Loucy (cell line): ENCODE measurements around the gene SCAF8.

Experiments
- H2AFZ ChIP-seq: fragments of 200-600 bp; sonication (generic); 2 replicates; pipeline ENCODE4 v1.6.0; 2016; ENCODE audit warnings: antibody characterized with exemption, mild to moderate bottlenecking, low read length, moderate library complexity
- H3F3A ChIP-seq: fragments of 200-600 bp; 2 replicates; pipeline ENCODE4 v1.6.0; 2016; ENCODE audit warnings: antibody characterized with exemption, low read depth, mild to moderate bottlenecking
- H3K27me3 ChIP-seq: fragments of 200-600 bp; sonication (generic); 2 replicates; pipeline ENCODE4 v1.6.1; 2014; ENCODE audit warnings: low read length, mild to moderate bottlenecking; ENCODE audit not compliant: insufficient read depth, poor library complexity, severe bottlenecking
- H3K36me3 ChIP-seq: fragments of 200-600 bp; sonication (generic); 2 replicates; pipeline ENCODE4 v1.6.1; 2016; ENCODE audit warnings: low read length; ENCODE audit not compliant: insufficient read depth
- H3K4me1 ChIP-seq: fragments of 200-600 bp; sonication (generic); 2 replicates; pipeline ENCODE4 v1.5.1; 2014; ENCODE audit warnings: low read length, mild to moderate bottlenecking; ENCODE audit not compliant: insufficient read depth, poor library complexity, severe bottlenecking
- H3K4me2 ChIP-seq: fragments of 200-600 bp; sonication (generic); 2 replicates; pipeline ENCODE4 v1.6.0; 2014; ENCODE audit warnings: antibody characterized with exemption, low read length, low read depth, mild to moderate bottlenecking; ENCODE audit not compliant: poor library complexity, severe bottlenecking
- H3K4me3 ChIP-seq: fragments of 200-600 bp; sonication (generic); 2 replicates; pipeline ENCODE4 v1.5.1; 2014; ENCODE audit warnings: low read length, mild to moderate bottlenecking, mixed read lengths; ENCODE audit not compliant: poor library complexity, severe bottlenecking
- H3K79me2 ChIP-seq: fragments of 200-600 bp; sonication (generic); 2 replicates; pipeline ENCODE4 v1.6.1; 2014; ENCODE audit warnings: low read length; ENCODE audit not compliant: insufficient read depth
- H3K9ac ChIP-seq: fragments of 200-600 bp; sonication (generic); 2 replicates; pipeline ENCODE4 v1.6.0; 2014; ENCODE audit warnings: mild to moderate bottlenecking, low read depth, low read length, moderate library complexity; ENCODE audit not compliant: poor library complexity, severe bottlenecking
- H3K9me2 ChIP-seq: fragments of 200-600 bp; sonication (generic); replicated peaks from 2 replicates; pipeline ENCODE4 v1.6.1; 2016; ENCODE audit warnings: low read depth, low read length, mixed read lengths
- H3K9me3 ChIP-seq: fragments of 200-600 bp; sonication (generic); 2 replicates; pipeline ENCODE4 v1.6.1; 2014; ENCODE audit warnings: mild to moderate bottlenecking, antibody characterized with exemption, low read length, low read depth; ENCODE audit not compliant: insufficient read depth
- H4K20me1 ChIP-seq: fragments of 200-600 bp; sonication (generic); 2 replicates; pipeline ENCODE4 v1.6.0; 2014; ENCODE audit warnings: antibody characterized with exemption, low read length, mild to moderate bottlenecking; ENCODE audit not compliant: insufficient read depth, poor library complexity, severe bottlenecking
- EZH2phosphoT487 ChIP-seq: fragments of 200-600 bp; IDR thresholded peaks from 2 replicates; pipeline ENCODE4 v1.6.1; 2018; ENCODE audit warnings: antibody characterized with exemption, mild to moderate bottlenecking, moderate library complexity, borderline replicate concordance
- TF ChIP-seq, protein P1 (sequence below): fragments of 200-600 bp; sonication (generic); conservative IDR thresholded peaks from 2 replicates; pipeline ENCODE4 v1.5.1; 2014; ENCODE audit warnings: mild to moderate bottlenecking, antibody characterized with exemption, low read length

Gene SCAF8

DNA sequence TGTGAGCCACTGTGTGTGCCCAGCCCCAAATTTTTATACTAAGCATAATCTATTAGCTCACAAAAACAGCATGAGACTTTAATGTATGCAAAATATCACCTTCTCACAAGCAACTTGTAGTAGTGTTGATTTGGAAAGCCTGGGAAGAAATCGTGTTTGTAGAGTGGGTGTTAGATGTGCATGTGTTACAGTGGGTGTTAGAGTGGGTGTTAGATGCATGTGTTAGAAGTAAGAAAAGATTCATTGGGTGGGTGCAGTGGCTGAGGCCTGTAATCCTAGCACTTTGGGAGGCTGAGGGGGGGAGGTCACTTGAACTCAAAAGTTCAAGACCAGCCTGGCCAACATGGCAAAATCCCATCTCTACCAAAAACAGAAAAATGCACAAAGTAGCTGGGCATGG is 6.3 kb upstream of the SCAF8 start:
- no peak overlapping the region for H3K4me3 ChIP-seq
- no peaks in the 10 kb centered on the region for H3K36me3 ChIP-seq
- no peak for TF ChIP-seq EZH2phosphoT487
- TF ChIP-seq, protein P1, sequence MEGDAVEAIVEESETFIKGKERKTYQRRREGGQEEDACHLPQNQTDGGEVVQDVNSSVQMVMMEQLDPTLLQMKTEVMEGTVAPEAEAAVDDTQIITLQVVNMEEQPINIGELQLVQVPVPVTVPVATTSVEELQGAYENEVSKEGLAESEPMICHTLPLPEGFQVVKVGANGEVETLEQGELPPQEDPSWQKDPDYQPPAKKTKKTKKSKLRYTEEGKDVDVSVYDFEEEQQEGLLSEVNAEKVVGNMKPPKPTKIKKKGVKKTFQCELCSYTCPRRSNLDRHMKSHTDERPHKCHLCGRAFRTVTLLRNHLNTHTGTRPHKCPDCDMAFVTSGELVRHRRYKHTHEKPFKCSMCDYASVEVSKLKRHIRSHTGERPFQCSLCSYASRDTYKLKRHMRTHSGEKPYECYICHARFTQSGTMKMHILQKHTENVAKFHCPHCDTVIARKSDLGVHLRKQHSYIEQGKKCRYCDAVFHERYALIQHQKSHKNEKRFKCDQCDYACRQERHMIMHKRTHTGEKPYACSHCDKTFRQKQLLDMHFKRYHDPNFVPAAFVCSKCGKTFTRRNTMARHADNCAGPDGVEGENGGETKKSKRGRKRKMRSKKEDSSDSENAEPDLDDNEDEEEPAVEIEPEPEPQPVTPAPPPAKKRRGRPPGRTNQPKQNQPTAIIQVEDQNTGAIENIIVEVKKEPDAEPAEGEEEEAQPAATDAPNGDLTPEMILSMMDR: no peak
- H3K4me1 ChIP-seq: no peaks in the 10 kb centered on the region
- no peaks in the 10 kb centered on the region for H3F3A ChIP-seq
- H2AFZ ChIP-seq: no peak overlapping the region
- no peaks in the 10 kb centered on the region for H3K27me3 ChIP-seq
- H3K9me3 ChIP-seq: no peaks in the 10 kb centered on the region
- H3K9me2 ChIP-seq: no peaks in the 10 kb centered on the region
- no peaks in the 10 kb centered on the region for H3K79me2 ChIP-seq
- no peaks in the 10 kb centered on the region for H4K20me1 ChIP-seq
- H3K4me2 ChIP-seq: no peak overlapping the region
- H3K9ac ChIP-seq: no peak overlapping the region

DNA sequence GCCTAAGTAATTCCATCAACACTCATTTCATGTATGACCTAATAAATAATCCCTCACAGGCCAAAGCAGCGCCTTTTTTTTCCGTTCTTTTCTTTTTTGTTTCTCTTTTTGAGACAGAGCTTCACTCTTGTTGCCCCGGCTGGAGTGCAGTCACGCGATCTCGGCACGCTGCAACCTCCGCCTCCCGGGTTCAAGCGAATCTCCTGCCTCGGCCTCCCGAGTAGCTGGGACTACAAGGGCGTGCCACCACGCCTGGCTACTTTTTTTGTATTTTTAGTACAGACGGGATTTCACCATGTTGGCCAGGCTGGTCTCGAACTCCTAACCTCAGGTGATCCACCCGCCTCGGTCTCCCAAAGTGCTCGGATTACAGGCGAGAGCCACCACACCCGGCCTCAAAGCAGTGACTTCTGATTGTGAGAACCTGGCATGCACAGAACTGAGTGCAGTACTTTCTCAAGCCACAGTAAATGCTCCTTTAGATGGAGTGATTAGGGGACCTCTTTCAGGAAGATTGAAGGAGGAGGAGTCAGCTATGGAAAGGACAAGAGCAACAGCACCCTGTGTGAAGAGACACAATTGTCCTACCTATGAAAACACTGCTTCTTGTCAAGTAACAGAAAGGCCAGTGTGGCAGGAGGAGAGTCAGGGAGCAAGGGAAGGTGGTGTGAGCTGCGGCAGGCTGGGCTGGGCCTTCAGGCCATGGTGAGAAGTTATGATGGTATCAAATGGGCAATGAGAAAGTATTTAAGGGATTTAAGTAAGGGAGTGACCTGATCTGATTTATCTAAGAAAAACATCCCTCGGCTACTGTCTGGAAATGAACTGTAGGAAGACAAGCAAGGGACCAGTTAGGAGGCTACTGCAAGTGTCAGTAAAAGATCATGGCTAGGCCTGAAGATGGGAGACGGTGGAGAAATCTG is 1.7 kb upstream of the SCAF8 start:
- Histone ChIP-seq H3K4me3 (no peak overlapping the region), H3F3A (no peaks in the 10 kb centered on the region), H4K20me1 (peaks cover 25% of the 10 kb centered on the region), H3K79me2 (peaks cover 33% of the 10 kb centered on the region), H2AFZ (no peak overlapping the region), H3K27me3 (no peaks in the 10 kb centered on the region), H3K4me2 (peak overlapping the region; percentile 96), H3K9me3 (no peaks in the 10 kb centered on the region), H3K36me3 (no peaks in the 10 kb centered on the region), H3K4me1 (peaks cover 20% of the 10 kb centered on the region), H3K9ac (no peak overlapping the region), H3K9me2 (no peaks in the 10 kb centered on the region)
- TF ChIP-seq, protein P1: no peak
- no peak for TF ChIP-seq EZH2phosphoT487

DNA sequence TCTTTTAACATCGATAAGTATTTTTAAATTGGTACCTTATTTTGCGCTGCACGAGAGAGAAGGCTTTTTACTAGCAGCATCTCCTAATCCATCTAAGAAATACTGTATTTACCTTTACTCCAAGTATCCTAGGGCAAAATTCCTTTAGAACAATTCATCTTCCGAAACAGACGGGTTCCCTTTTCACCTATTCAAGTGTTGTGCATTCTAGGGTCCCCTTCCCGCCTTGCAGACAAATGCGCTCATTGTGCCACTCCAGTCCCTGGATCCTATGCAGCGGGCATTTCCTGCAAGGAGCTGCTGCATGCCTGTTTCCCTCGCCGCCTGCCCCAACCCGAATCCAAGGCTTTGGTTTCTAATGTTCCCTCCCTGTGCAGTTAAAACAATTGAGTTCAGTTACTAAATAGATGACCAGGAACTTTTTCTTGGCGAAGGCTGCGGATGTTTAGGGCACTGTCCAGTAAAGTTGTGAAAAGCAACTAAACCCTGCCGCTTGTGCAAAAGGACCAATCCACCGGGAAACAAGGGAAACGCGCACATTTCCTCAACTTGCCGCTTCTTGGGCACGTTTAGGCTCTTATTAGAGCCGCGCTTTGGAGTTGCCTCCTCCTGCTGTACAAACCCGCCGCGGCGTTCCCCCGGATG is 556 bp upstream of the SCAF8 start:
- H3K4me1 ChIP-seq: peaks cover 31% of the 10 kb centered on the region
- H3K9me3 ChIP-seq: no peaks in the 10 kb centered on the region
- no peaks in the 10 kb centered on the region for H3F3A ChIP-seq
- peaks cover 44% of the 10 kb centered on the region for H3K79me2 ChIP-seq
- peak overlapping the region; percentile 84 for H3K4me3 ChIP-seq
- peak overlapping the region; percentile 96 for H3K4me2 ChIP-seq
- peaks cover 36% of the 10 kb centered on the region for H4K20me1 ChIP-seq
- TF ChIP-seq, protein P1: no peak
- no peak for TF ChIP-seq EZH2phosphoT487
- peak overlapping the region; percentile 99 for H2AFZ ChIP-seq
- H3K36me3 ChIP-seq: no peaks in the 10 kb centered on the region
- no peaks in the 10 kb centered on the region for H3K9me2 ChIP-seq
- peak overlapping the region; percentile 93 for H3K9ac ChIP-seq
- H3K27me3 ChIP-seq: no peaks in the 10 kb centered on the region
